ENCODE measurements around the gene CMC2. TPM values are rescaled to one million over a fixed set of nuclear protein-coding genes. Genes with fewer than 3 reads are reported as not detected.
A peak's percentile ranks its signal among the peaks of the same experiment; 100 is the strongest.

The CMC2 gene
- total RNA-seq, 1 donor from 2014 or later, result 52.0 TPM

- peak; percentile 53 for DNase-seq (ENCODE audit: low read depth)
- peak overlapping the region; percentile 31 for H3K4me3 ChIP-seq (ENCODE audit: low read depth, low read length)
- no peaks in the 10 kb centered on the region for H3K36me3 ChIP-seq (ENCODE audit: control insufficient read depth, insufficient read depth, low read length)
- TF ChIP-seq, protein P1, sequence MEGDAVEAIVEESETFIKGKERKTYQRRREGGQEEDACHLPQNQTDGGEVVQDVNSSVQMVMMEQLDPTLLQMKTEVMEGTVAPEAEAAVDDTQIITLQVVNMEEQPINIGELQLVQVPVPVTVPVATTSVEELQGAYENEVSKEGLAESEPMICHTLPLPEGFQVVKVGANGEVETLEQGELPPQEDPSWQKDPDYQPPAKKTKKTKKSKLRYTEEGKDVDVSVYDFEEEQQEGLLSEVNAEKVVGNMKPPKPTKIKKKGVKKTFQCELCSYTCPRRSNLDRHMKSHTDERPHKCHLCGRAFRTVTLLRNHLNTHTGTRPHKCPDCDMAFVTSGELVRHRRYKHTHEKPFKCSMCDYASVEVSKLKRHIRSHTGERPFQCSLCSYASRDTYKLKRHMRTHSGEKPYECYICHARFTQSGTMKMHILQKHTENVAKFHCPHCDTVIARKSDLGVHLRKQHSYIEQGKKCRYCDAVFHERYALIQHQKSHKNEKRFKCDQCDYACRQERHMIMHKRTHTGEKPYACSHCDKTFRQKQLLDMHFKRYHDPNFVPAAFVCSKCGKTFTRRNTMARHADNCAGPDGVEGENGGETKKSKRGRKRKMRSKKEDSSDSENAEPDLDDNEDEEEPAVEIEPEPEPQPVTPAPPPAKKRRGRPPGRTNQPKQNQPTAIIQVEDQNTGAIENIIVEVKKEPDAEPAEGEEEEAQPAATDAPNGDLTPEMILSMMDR (IDR thresholded peaks at IDR 0.05; ENCODE audit: insufficient read depth, low read length, poor library complexity, severe bottlenecking), result no peak
- no peaks in the 10 kb centered on the region for H3K27me3 ChIP-seq (ENCODE audit: control insufficient read depth, insufficient read depth, low read length)
Measured at GRCh38 chr16:80932708-80933095, 74.0 kb downstream of the CMC2 start.

GRCh38 chr16:80931801-80932707, 74.6 kb downstream of the CMC2 start:
- Histone ChIP-seq H3K4me3 (ENCODE audit: low read depth, low read length) (peak overlapping the region; percentile 31), H3K27me3 (ENCODE audit: control insufficient read depth, insufficient read depth, low read length) (no peaks in the 10 kb centered on the region), H3K36me3 (ENCODE audit: control insufficient read depth, insufficient read depth, low read length) (no peaks in the 10 kb centered on the region)
- TF ChIP-seq, protein P1 (IDR thresholded peaks at IDR 0.05; ENCODE audit: insufficient read depth, low read length, poor library complexity, severe bottlenecking), result no peak
- DNase-seq (ENCODE audit: low read depth), result no peak

DNA sequence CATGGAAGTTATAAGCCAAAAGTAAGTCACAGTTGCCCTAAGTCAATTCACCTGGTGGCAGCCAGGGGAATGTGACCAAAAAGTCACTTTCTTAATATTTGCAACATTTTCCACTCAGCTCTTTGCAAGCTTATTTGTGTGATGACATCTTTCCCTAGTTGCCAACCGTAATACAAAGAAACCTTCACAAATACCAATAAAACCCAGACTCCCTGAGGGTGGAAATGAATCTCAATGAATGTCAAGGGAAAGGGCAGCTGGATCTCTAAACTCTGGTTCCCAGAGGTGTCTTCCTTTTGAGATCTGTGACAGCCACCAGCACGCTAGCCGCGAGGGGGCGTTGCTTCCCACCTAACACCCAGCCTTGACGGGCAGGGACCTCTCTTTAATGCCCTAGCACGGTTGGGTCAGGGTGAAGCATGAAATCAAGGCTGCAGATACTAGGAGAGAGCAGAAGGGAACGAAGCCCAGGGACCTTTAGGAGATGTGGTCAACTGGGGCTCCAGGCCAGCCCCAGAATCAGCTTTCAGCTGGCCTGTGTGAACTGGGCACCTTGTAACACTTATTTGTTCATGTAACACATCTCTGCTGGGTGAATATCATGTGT, 82.2 kb downstream of the CMC2 start:
- no peak overlapping the region for H3K4me3 ChIP-seq (ENCODE audit: low read depth, low read length)
- no peaks in the 10 kb centered on the region for H3K36me3 ChIP-seq (ENCODE audit: control insufficient read depth, insufficient read depth, low read length)
- H3K27me3 ChIP-seq (ENCODE audit: control insufficient read depth, insufficient read depth, low read length), result no peaks in the 10 kb centered on the region
- no peak for DNase-seq (ENCODE audit: low read depth)
- TF ChIP-seq, protein P1 (IDR thresholded peaks at IDR 0.05; ENCODE audit: insufficient read depth, low read length, poor library complexity, severe bottlenecking), result peak; percentile 82

DNA sequence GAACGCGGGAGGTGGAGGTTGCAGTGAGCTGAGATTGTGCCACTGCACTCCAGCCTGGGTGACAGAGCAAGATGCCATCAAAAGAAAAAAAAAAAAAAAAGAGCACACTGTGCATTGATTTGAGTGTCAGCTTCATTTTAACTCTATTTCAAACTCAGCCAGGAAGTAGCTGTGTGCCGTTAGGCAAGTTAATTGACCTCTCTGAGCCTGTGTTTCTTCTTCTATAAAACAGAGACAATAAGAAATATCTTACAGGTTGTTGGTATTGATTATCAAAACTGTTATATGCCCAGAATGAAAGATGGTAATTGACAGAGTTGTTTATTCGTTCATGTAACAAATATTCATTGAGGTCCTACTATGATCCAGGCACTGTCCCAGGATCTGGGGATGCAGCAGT, 83.3 kb downstream of the CMC2 start:
- TF ChIP-seq, protein P1 (IDR thresholded peaks at IDR 0.05; ENCODE audit: insufficient read depth, low read length, poor library complexity, severe bottlenecking), result no peak
- no peak for DNase-seq (ENCODE audit: low read depth)
- Histone ChIP-seq H3K4me3 (ENCODE audit: low read depth, low read length) (no peak overlapping the region), H3K36me3 (ENCODE audit: control insufficient read depth, insufficient read depth, low read length) (no peaks in the 10 kb centered on the region), H3K27me3 (ENCODE audit: control insufficient read depth, insufficient read depth, low read length) (no peaks in the 10 kb centered on the region)

Other genes starting within 250 kb of the CMC2 start
- 8.4 and 18.9 TPM in 2 replicates for gene CDYL2, start 202.3 kb downstream of the CMC2 start, total RNA-seq
- 7.0 and 11.0 TPM in 2 replicates for gene CENPN, start 329 bp upstream of the CMC2 start, total RNA-seq
- 40.3 and 43.5 TPM in 2 replicates for gene ATMIN, start 29.0 kb upstream of the CMC2 start, total RNA-seq
- gene C16orf46, start 70.4 kb upstream of the CMC2 start, total RNA-seq, result 2.1 and 3.1 TPM in 2 replicates
- 27.6 and 34.0 TPM in 2 replicates for gene GCSH, start 89.5 kb upstream of the CMC2 start, total RNA-seq
- gene BCO1, start 231.8 kb upstream of the CMC2 start, total RNA-seq, result 0.13 and 0.14 TPM in 2 replicates

Measured in kidney epithelial cell (primary cell).